EH (cell line): Measurements from ENCODE around the gene SIL1.
"Not testable (repeated sequence)": the region's sequence is repeated elsewhere in the genome, so short reads cannot be mapped to it uniquely, and the experiment has no call there.

Experiments used
- DNase-seq: peaks from one replicate; pipeline ENCODE4 v3.0.0-alpha.2; 2015; ENCODE audit warnings: low read depth

The SIL1 gene

DNA sequence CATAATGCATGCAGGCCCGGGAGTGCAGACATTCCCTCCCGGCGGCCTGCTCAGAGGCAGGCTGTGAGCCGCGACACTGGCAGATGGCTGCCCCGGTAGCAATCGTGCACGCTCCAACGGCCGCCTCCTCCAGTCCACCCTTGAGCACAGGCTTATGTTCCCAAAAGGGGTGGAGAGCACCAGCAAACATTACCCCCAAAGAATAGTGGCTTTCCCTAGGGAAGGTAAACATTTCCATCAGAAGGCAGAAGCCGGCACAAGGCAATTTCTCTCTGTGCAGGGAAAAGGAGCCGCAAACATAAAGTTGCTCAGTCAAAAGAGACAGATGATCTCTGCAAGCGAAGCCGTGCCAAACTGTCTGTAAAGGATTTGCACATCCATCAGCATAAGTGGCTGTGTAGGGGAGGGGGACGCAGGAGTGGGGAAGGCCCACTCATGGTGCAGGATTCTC lies 92.5 kb downstream of the SIL1 start:
- no peak for DNase-seq

DNA sequence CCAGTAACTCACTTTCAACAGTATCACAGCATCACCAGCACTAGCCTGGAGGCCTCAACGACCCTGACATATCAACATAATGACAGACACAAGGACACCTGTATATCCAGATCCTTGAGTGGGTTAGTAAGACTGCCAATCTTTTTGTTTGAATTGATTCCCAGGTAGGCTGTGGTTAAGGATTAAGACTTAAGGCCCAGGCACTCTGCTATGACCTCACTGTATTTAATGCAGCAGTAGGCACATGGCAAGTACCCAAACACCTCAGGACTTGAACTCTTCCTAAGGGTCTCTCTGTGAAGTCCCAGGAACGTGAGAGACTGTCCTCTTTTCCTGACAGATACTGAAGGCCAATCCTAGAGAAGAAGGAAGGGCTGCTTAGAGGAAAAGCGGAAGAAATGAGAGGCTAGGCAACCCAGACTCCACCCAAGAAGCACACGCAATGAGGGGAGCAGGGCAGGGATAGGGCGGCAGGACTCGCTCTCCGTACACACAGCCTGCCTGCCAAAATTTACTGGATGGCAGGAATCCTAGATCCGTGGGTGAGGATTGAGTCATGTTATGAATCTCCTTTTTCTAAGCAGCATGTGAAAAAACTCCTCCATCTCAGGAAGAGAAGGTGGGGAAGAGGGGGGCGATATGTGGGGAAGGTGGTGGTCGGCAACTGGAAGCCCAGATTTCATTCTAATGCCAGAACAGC lies 93.4 kb downstream of the SIL1 start:
- DNase-seq = peak; percentile 88

DNA sequence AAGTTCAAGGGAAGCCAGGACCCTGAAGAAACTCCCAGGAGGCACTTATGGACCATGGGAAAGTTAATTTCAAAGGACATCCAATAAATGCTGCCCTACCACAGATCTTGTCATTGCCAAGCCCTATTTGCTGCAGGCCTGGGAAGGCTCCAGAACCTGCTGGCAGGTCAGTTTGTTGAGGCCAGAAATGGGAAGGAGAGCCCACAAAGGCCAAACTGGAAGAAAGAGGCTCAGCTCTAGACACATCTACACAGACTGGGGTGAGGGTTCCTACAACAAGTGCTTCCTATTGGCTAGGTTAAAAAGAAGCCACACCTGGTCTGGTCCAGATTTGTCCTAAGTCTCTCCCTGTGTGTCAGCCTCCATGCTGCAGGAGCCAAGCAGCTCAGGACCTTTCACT lies 94.4 kb downstream of the SIL1 start:
- DNase-seq = no peak

GRCh38 chr5:139100825-139101224 lies 97.3 kb downstream of the SIL1 start:
- peak; percentile 77 for DNase-seq

GRCh38 chr5:139094154-139095131 lies 103.7 kb downstream of the SIL1 start:
- no peak for DNase-seq

DNA sequence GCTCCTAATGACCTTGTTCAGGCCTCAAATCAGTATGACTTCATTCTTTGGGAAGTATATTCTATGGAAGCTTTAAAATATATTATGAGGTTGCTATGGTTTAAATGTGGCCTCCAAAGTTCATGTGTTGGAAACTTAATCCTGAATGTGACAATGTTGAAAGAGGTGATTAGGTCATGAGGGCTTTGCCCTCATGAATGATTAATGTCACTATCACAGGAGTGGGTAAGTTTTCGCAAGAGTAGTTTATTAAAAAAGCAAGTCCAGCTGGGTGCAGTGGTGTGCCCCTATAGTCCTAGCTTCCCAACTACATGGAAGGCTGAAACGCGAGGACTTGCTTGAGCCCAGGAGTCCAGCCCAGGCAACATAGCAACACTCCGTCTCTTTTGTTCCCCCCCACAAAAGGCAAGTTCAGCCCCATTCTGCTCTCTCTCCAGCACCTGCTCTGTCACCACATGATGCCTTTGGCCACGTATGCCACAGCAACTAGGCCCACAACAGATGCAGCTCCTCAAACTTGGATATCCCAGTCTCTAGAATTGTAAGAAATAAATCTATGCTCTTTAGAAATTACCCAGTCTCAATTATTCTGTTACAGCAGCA lies 105.3 kb downstream of the SIL1 start:
- no peak for DNase-seq

GRCh38 chr5:139091439-139092156 lies 106.6 kb downstream of the SIL1 start:
- DNase-seq = peak; percentile 24

- no peak for DNase-seq
Measured at GRCh38 chr5:139090581-139090980, 107.6 kb downstream of the SIL1 start.

GRCh38 chr5:139088024-139088423 lies 110.1 kb downstream of the SIL1 start:
- DNase-seq = no peak

- DNase-seq = no peak
Measured at GRCh38 chr5:139082813-139083498, 115.2 kb downstream of the SIL1 start.

DNA sequence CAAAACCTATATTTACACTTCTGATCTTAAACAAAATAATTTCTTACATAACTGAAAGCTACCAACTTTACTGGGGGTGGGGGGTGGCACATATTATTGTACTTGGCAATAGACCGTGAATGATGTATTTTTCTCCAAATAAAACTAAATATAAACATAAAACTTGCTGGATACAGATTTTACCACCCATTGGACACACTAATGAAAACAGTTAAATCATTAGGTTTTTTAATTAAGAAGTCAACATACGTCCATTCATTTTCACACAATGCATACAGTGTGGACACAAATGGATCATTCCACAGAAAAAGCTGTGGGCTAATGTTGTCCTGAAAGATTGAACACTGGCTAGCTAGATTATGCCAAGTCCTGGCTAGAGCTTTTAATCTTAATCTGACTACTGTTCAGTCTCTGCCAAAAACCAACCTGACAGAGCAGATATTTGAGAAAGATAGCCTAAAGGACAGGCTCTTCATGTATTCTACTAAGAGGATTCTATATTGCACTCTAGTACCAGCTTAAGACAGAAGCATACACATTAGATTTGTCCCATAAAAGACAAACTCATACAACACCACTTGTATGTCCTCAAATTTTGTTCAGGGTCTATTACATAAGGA lies 118.1 kb downstream of the SIL1 start:
- DNase-seq = no peak

DNA sequence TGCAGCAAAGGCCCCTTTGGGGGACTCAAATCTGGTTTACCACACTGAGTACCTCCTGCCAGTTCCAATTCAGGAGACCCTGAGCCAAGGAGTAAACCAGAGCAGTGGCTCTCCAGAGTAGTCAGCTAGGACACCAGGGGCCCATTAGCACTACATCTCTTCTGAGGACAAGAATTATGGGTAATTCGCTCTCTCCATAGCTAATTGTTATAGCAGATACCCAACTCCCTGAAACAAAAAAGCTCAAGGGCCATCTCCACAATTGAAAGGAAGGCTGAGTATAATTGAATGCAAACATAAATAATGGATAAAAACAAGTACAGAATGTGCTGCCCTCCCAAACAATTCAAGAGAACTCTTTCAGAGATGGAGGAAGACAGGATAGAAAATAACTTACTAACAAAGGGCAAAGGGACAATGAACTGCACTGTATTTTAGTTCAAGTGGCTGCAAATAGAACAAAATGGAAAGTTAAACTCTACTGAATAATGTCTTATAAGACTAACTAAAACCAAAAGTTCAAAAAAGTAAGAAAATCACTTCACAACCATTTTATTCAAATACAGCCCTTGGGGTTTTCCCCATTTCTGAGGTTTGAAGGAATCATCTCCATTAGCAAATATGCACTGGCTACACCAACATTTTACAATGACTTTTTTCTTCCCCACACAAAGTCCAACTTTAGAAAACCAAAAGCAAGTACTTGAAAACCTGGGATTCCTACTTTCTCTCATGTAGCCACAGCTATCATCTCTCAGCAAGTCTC lies 118.8 kb downstream of the SIL1 start:
- no peak for DNase-seq

DNA sequence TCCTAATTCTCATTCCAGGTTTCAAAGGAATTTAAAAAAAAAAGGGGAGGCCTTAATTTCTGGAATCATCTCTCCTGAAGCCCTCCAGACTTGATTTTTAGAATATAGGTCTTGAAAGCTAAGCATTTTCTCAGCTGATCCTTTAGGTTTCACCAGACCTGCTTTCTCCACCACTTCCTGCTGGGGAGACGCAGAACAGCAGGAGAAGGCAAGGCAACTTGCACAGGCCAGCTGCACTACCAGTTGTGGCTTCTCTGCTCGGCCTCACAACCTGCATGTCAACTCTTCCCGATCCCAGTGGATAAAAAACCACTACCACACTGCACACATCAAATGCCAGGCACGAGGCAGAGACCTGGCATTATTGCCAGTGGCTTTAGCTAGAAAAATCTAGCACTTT lies 119.8 kb downstream of the SIL1 start:
- no peak for DNase-seq

DNA sequence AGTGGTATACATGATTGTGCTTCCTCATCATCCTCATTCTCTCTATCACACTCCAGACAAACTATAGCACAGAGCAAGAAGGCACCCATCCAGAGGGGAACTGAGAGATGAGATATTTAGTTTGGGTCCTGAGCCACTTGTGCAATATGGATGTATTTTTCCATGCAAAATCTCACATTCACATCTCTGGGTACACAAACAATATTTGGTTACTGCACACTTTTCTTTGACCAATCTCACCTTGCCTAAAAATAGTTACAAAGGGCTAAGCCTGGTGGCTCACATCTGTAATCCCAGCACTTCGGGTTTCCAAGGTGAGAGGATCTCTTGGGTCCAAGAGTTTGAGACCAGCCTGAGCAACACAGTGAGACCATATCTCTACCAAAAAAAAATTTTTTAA lies 120.3 kb downstream of the SIL1 start:
- no peak for DNase-seq

DNA sequence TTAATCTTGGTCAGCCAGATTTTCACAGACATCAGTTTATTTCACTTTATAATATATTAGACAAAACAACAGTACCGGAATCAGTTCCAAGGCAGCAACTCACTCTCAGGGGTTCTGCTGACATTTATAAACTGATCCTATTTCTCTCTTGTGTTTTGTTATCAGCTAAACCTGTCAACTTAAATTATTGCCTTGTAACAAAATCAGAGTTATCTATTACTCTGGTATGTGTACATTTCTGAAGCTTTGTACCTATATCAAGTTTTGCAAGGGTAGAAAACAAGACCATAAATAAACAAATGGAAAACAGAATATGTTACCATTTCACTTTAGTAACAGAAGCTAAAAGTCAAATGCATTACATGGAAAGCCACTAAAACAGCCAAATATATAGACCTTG lies 122.1 kb downstream of the SIL1 start:
- DNase-seq = no peak

GRCh38 chr5:139075066-139076050 lies 122.8 kb downstream of the SIL1 start:
- DNase-seq = peak; percentile 28

GRCh38 chr5:139073956-139074355 lies 124.2 kb downstream of the SIL1 start:
- not testable (repeated sequence) for DNase-seq

- no peak for DNase-seq
Measured at GRCh38 chr5:139068494-139069151, 129.5 kb downstream of the SIL1 start.
